Lower leg skin (tissue), 3 donors: ENCODE data around the gene STX11.

ENCODE experiments used
- POLR2A ChIP-seq, 2 donors: fragments of 450-650 bp; IDR thresholded peaks; one replicate each; pipeline ENCODE4 v1.6.1; 2016 to 2017; ENCODE audit warnings: antibody characterized with exemption in 2 of 2, mild to moderate bottlenecking in 1 of 2, moderate library complexity in 1 of 2
- TF ChIP-seq, protein P1 (sequence below), 3 donors: fragments of 450-650 bp; IDR thresholded peaks; one replicate each; pipeline ENCODE4 v1.5.1; 2016; ENCODE audit warnings: antibody characterized with exemption in 3 of 3, mild to moderate bottlenecking in 3 of 3, moderate library complexity in 2 of 3

DNA sequence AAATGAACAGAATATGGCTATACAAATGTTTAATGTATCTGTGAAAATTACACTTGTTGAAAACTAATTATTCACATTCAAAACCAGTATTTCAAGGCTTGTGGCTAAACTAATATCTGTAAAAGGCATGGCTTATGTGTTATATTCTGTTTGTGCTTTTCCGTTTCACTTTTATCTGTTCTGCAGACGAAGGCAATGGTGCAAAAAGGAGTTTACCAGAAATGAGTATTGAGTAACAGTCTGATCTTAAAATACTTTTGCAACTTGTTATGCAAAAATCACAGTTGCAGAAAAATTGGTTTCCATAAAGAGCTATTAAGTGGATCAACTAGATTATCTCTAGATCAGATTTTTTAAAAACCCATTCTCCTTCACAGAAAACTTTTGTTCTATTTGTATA lies 9.4 kb upstream of the STX11 start:
- no peak for TF ChIP-seq POLR2A (IDR thresholded peaks at IDR 0.05)
- TF ChIP-seq, protein P1, sequence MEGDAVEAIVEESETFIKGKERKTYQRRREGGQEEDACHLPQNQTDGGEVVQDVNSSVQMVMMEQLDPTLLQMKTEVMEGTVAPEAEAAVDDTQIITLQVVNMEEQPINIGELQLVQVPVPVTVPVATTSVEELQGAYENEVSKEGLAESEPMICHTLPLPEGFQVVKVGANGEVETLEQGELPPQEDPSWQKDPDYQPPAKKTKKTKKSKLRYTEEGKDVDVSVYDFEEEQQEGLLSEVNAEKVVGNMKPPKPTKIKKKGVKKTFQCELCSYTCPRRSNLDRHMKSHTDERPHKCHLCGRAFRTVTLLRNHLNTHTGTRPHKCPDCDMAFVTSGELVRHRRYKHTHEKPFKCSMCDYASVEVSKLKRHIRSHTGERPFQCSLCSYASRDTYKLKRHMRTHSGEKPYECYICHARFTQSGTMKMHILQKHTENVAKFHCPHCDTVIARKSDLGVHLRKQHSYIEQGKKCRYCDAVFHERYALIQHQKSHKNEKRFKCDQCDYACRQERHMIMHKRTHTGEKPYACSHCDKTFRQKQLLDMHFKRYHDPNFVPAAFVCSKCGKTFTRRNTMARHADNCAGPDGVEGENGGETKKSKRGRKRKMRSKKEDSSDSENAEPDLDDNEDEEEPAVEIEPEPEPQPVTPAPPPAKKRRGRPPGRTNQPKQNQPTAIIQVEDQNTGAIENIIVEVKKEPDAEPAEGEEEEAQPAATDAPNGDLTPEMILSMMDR (IDR thresholded peaks at IDR 0.05) = no peak
